GM21825 (cell line): ENCODE data around the gene HDAC9.

Source experiments
- ATAC-seq: cut with Tn5 transposase; IDR thresholded peaks from one replicate; pipeline ENCODE4 v1.9.1; 2021; ENCODE audit warnings: mild to moderate bottlenecking, moderate library complexity; ENCODE audit not compliant: unreplicated experiment

The HDAC9 gene

DNA sequence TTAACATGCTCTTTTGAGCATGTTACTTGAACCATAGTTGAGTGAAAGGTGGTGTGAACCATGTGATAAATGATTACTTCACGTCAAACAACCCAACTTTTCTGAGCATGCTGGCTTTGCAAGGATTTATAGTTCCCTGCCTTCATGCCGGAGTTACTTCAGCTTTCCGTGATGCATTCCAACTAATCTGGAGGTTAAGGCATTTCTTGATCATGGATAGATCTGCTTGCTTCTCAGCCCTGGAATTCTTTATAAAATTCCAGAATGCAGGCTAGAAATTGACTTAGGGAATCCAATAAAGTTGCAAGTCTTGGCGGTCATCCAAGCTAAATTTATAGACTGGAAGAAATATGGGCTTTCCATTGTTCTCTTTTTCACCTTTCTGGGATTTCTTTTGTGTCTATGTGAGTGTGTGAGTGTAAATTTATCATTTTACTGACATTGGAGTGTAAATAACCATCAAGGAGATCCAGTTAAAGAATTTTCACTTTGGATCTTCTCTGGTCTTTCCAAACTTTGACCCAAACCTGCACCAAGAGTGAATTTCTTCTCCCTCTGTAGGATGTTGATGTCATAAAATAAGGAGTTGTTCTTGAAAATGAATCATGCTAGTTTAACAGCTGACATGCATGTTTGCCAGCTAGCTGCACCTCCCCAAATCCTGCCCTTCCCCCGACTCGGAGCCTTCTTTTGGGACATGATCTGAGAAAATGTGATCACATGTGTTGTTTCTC lies 332.9 kb downstream of the HDAC9 start:
- no peak for ATAC-seq

- ATAC-seq = no peak
Measured at GRCh38 chr7:18828994-18829857, 333.7 kb downstream of the HDAC9 start.

GRCh38 chr7:18829858-18830285 lies 334.3 kb downstream of the HDAC9 start:
- no peak for ATAC-seq

- ATAC-seq = no peak
Measured at GRCh38 chr7:18831419-18831818, 335.9 kb downstream of the HDAC9 start.

GRCh38 chr7:18831943-18832342 lies 336.4 kb downstream of the HDAC9 start:
- no peak for ATAC-seq

GRCh38 chr7:18834577-18834976 lies 339.0 kb downstream of the HDAC9 start:
- no peak for ATAC-seq

GRCh38 chr7:18835001-18835690 lies 339.6 kb downstream of the HDAC9 start:
- no peak for ATAC-seq

DNA sequence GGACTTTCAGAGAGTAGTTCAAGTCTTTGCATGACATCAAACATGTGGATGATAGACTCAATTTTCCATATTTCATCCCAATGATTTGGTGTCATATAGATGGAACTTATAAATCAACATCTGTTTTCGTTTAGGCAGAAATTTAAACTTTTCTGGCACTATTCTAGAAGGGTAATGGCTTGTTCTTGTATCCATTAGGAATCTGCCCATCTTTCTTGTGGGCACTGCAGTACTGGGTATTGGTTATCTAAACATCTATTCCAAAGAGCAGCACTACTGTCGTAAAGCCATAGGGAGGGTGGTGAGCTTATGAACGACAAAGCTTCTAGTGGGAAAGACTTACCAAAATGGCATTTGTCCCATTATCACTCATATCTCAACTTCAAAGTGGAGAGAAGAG lies 348.4 kb downstream of the HDAC9 start:
- no peak for ATAC-seq

DNA sequence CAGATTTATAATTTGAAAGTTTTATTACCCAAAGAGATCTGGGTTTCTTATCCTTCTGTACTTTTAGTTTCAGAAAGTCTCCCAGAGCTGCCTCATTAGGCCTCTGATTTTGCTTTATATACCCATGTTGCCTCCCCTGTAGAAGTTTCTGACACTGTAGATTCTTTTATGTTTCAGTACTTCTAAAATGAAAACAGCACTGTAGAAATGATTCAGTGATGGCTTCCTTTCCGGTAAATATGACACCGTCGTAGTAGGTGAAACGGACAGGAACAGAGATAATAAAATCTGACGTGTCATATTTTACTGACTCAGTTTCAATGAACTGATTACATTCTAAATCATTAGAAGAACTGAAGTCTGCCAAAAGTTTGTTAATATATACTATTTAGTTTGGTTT lies 349.2 kb downstream of the HDAC9 start:
- no peak for ATAC-seq

GRCh38 chr7:18845700-18846099 lies 350.2 kb downstream of the HDAC9 start:
- ATAC-seq = no peak

DNA sequence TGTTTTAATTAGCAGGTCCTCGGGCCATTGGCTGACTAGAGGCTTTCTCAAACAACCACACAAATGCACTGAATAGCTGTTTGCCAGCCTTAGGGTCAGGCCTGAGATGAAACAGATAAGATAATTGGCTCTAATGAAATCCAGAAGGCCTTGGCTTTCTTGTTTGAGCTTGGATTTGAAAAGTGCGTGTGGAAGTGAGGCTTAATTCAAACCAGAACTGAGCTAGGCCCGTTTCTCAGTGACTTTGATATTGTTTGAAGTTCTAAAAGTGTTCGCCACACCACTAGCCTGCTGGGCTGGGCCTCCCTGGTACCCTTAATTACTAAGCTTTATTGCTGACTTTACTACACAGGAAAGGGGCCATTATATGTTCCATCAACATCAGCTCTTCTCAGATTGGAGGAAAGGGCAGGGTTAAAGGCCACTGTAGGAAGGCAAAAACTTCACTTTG lies 351.2 kb downstream of the HDAC9 start:
- no peak for ATAC-seq

GRCh38 chr7:18849130-18849529 lies 353.6 kb downstream of the HDAC9 start:
- no peak for ATAC-seq

DNA sequence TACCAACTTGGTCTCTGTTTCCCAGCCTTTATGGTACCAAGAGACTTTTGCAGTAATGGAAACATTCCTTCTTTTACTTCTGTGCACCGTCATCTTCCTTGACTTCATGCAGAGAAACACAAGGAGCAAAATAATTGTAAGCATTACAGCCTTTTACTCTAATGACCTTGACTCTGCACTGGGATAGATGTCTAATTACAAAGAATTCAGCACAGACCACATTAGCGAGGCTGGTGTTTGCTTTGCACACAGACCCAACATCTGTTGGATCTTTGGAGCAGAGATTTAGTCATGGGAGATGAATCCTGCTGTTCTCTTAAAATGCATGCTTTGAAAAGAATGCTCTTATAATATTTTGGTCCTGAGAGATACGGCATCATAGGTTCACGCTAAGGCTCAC lies 360.2 kb downstream of the HDAC9 start:
- no peak for ATAC-seq

GRCh38 chr7:18858232-18858631 lies 362.7 kb downstream of the HDAC9 start:
- no peak for ATAC-seq

- no peak for ATAC-seq
Measured at GRCh38 chr7:18859318-18859717, 363.8 kb downstream of the HDAC9 start.

GRCh38 chr7:18860221-18860620 lies 364.7 kb downstream of the HDAC9 start:
- no peak for ATAC-seq

DNA sequence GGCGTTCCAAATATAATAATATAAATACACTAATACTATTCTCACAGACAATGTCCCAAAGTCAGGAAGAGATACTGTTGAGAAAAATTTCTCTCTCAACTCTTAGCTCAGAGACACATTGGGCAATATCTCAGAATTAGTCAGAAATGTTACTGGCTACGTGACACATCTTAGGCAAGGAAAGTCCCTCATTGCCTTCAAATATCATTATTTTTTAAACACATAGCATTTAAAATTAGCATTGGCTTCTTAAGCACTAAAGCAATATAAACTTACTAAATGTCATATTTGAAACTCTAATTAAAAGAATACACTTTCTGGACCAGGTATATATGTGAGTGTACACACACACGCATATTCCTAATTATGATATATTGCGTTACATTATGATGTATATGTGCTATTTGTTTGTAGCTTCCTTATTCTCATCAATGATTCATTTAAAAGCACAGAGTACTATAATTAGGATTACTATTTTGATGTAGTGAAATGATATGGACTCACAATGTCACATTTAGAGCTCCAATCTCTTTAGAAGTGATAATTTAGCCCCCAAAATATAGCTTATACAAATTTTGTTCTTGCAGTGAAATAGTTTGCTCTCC lies 366.1 kb downstream of the HDAC9 start:
- ATAC-seq = peak; percentile 72

- no peak for ATAC-seq
Measured at GRCh38 chr7:18864967-18865366, 369.4 kb downstream of the HDAC9 start.

GRCh38 chr7:18866359-18867036 lies 370.9 kb downstream of the HDAC9 start:
- ATAC-seq = peak; percentile 91

GRCh38 chr7:18872344-18872743 lies 376.8 kb downstream of the HDAC9 start:
- no peak for ATAC-seq
